ENCODE measurements around the gene MIF4GD.
"Not testable (repeated sequence)": the region's sequence is repeated elsewhere in the genome, so short reads cannot be mapped to it uniquely, and the experiment has no call there.

The MIF4GD gene

GRCh38 chr17:75288359-75288758, 17.3 kb upstream of the MIF4GD start:
- no peak for DNase-seq

GRCh38 chr17:75287221-75287620, 16.2 kb upstream of the MIF4GD start:
- no peak for DNase-seq

- DNase-seq = no peak
Measured at GRCh38 chr17:75285123-75285522, 14.1 kb upstream of the MIF4GD start.

DNA sequence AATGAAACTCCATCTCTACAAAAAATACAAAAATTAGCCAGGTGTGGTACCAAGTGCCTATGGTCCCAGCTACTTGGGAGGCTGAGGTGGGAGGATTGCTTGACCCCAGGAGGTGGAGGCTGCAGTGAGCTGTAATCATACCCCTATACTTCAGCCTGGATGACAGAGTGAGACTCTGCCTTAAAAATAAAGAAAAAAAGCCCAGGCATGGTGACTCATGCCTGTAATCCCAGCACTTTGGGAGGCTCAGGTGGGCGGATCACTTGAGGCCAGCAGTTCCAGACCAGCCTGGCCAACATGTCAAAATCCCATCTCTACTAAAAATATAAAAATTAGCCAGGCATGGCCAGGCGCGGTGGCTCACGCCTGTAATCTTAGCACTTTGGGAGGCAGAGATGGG, 9.2 kb upstream of the MIF4GD start:
- DNase-seq = not testable (repeated sequence)

GRCh38 chr17:75277664-75278071, 6.6 kb upstream of the MIF4GD start:
- DNase-seq = no peak

DNA sequence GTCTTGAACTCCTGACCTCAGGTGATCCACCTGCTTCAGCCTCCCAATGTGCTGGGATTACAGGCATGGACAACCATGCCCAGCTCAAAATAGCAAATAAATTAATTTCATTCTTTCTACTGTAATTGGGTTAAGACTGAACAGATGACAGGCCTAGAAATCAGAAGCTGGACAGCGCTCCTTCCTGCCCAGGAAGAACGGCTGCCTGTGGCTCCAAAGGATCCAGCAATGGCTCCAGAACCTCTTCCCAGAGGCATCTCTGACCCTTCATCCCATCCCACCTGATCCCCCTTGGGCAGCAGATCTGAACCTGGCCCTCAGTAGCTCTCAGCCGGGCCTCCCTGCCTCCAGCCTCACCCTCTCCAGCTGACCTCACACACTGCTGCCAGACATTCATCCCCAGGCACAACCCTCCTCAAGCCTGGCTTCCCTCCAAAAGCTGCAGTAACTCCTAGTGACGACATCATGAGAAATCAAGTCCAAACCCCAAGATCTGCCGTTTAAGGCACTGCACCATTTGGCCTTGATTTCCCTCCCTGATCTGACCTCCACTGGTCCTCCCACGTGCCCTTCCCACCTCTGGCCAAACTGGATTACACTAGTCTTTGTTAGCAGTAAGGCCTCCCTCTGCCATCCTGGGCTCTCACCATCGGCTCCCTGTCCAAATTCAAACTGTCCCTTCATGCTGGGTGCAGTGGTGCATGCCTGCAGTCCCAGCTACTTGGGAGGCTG, 3.1 kb upstream of the MIF4GD start:
- DNase-seq = no peak

- no peak for DNase-seq
Measured at GRCh38 chr17:75272848-75273184, 1.8 kb upstream of the MIF4GD start.

- no peak for DNase-seq
Measured at GRCh38 chr17:75271955-75272847, 1.2 kb upstream of the MIF4GD start.

GRCh38 chr17:75271233-75271954, 363 bp upstream of the MIF4GD start:
- DNase-seq = peak; percentile 37 to 68

DNA sequence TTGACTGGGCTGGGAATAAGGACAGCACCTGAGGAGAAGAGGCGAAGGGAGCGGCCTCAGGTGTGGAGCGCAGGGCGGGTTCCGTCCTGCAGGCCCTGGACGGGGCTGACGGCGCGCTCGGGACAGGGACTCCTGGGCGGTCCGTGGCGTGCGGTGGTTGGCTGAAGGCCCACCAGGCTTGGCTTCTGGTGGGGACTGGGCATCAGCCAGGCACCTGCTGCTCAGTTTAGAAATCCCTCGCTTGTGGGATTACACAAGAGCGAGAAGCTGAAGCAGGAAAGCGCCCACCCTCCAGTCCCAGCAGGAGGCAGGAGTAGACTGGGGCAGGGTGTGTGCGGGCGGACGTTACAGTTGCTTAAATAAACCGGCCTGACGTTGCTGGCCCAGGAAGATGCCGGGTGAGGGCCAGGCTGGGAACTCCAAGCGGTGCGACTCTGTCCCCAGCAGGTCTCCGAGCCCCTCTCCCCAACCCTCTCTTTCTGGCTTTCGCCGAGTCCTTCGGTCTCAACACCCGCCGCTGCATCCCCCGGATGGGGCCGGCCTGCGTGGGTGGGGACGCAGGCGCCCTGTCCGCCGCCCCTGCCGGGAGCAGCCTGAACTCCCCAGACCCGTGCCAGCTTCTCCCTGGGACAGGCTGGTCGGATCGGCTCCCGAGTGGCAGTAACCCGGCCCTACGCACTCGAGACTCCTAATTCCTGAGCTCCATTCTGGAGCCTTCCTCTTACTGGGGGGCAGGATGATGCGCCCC, 639 bp downstream of the MIF4GD start:
- peak; percentile 60 to 68 for DNase-seq

- DNase-seq = no peak
Measured at GRCh38 chr17:75269844-75270217, 1.2 kb downstream of the MIF4GD start.

DNA sequence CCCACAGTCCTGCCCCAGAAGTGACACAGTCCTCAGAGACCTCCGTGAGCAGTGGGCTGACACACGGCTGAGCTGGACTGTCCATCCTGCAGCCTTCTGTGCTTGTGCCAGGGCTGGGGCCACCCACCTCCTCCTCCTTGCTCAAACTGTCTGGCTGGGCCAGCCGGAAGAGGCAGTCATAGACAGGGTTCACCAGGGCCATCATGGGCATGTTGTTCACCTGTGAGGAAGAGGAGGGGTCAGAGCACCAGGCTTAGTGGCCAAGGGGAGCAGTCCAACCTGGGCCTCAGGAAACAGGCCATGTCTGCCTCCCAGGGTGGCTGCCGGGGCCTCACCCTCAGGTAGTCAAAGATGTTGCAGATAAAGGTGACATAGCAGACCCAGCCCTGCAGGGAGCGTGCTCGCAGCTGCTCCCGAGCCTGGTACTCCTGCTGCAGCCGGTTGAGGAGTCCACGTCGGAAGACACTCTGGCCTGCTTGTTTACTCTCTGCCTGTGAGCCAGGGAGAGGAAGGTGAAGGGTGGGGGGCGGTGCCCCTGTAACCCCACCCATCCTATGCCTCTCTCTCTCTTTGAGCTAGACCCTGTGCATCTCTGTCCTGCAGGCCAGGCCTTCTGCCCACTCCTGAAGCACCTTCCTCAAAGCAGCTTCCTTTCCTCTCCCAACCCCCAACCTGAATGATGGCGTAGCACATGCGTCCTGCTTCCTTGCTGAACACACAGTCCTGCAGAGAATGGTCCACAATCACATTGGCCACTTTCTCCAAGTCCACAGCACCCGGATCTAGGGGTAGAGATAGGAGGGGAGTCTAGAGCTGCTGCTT, 3.4 kb downstream of the MIF4GD start:
- DNase-seq = no peak

GRCh38 chr17:75267153-75267410, 3.9 kb downstream of the MIF4GD start:
- no peak for DNase-seq

GRCh38 chr17:75266316-75267152, 4.5 kb downstream of the MIF4GD start:
- DNase-seq = no peak

DNA sequence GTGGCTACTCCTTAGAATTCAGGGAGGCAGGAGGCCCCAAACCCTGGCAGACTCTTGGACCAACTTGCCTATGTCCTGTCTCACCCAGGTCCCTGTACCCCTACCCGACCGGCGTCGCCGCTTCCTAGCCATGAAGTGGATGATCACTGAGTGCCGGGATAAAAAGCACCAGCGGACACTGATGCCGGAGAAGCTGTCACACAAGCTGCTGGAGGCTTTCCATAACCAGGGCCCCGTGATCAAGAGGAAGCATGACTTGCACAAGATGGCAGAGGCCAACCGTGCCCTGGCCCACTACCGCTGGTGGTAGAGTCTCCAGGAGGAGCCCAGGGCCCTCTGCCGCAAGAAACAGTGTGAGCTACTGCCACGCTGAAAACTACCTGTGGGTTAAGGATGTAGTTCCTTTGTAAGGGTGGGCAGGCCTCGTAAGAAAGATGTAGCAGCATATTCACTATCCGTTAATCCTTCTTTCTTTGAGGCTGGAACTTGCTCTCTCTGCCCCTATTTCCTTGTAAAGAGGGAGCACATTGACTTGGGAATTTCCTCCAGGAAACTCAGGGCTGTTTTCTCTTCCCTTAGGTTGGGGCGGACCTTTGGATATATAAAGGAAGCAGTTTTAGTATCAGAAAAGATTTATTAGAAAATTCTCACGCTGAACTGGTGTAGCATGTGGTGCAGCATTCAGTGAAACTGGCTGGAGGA, 5.3 kb downstream of the MIF4GD start:
- DNase-seq = no peak

DNA sequence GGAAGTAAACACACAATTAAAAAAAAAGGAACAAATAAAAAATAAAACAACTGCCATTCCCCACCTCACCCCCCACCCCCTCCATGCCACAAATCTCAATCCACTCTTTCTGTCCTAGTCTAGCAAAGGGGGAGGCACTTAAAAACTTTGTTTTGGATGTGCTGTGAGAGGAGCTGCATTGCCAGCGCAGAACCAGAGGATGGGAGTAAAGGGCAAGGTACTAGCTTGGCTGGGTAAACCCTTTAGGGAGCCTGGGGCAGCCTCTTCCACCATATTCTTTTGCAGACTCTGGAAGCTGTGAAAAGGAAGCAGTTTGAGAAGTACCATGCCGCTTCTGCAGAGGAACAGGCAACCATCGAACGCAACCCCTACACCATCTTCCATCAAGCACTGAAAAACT, 8.0 kb downstream of the MIF4GD start:
- DNase-seq = no peak

DNA sequence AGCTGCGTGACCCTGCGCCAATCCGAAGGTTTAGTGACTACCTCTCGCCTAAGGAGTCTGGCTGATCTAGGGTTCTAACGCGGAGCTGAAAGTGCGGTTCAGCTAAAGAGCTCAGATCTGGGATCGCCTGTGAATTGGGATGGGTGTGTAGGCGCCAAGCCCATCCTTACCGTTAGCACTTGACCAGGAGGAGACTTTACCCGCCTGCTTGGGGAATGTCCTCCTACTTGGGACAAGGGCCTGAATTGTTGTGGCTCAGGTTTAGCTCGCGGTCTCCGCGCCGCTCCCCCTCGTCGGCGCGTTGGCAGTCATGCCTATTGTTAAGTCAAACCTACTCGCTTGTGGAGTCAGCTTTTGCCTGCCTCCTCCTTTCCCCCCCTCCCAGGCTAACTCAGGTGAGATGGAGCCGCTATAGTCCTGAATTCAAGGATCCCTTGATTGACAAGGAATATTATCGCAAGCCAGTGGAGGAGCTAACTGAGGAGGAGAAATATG, 8.9 kb downstream of the MIF4GD start:
- no peak for DNase-seq

DNA sequence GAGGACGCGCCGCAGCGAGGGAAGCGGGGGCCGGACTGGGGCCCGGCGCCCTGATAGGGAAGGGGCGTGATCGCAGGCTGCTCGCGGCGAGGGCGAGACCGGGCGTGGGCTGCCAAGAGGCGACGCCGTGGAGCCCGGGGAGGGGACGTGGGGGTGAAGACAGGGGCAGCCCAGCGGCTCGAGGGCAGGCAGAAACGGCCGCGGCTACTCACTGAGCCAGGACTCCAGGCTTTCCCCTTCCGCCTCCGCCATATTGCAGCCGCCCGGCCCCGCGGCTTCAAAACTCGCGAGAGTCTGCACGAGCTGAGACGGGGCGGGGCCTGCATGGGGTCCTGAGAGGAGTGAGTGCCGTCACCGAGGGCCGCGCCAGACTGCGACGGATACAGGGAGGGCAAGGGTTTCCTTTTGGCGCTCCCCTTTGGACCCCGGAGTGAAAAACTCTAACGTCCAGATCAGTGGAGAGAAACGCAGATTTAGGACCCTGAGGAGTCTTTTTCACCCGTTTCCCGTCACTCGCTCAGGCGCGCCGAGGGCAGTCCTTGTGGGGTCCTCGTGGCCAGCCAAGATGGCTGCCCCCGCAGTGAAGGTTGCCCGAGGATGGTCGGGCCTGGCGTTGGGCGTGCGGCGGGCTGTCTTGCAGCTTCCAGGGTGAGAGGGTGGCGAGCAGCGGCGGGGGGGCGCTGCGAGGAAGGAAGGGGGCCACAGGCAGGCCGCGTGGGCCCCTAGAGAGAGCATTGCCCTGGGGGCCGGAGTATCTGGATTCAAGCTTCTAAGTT, 9.5 kb downstream of the MIF4GD start, which contains the start of the genes GGA3 and MRPS7:
TSS of gene GGA3 (minus strand) at position 271 of the 776 bp plus-strand sequence. CDS start at position 252, 19 bp downstream.
TSS of gene MRPS7 (plus strand) at position 544 of the 776 bp plus-strand sequence. CDS start at position 566, 22 bp downstream.
- DNase-seq = peak; percentile 91 to 94

GRCh38 chr17:75260641-75261335, 10.2 kb downstream of the MIF4GD start:
- peak in 1 of 2 donors; percentile 23 for DNase-seq
